Left ventricle myocardium superior (tissue), 1 donor: ENCODE data around the gene IDNK. TPM values are rescaled to one million over a fixed set of nuclear protein-coding genes. Genes with fewer than 3 reads are reported as not detected.
A peak's percentile ranks its signal among the peaks of the same experiment; 100 is the strongest.
"Not testable (repeated sequence)": the region's sequence is repeated elsewhere in the genome, so short reads cannot be mapped to it uniquely, and the experiment has no call there.

ENCODE experiments used
- ATAC-seq: fragments of 200-7000 bp; cut with Tn5 transposase; one replicate; pipeline ENCODE4 v1.9.1; 2020; ENCODE audit warnings: mild to moderate bottlenecking, moderate library complexity
- DNase-seq: peaks from one replicate; pipeline ENCODE4 v3.0.0-alpha.2; 2020
- intact Hi-C: fragments of 100-400 bp; cut with micrococcal nuclease; formaldehyde crosslinking; loops from one replicate; pipeline ENCODE4 v1.11.0; 2022
- long read RNA-seq: library from polyadenylated mRNA; unstranded; transcript quantifications from one replicate; pipeline ENCODE4 v2.0.0, GENCODE V29; 2021
- total RNA-seq: library from RNA; stranded (reverse); fragmentation: NEBNext Ultra II Directional; extraction: Animal tissue kit (Norgen Biotek cat#: 25700); gene quantifications from one replicate; pipeline ENCODE4 v1.2.1, GENCODE V29; 2021
- donor health status: DM: no; HTN: yes; CAD: no; lungs with severe emphysema.

IDNK gene
- 3.3 TPM for total RNA-seq
- long read RNA-seq, transcript IDNK-202 (5 exons, 692 nt), result major isoform, 5 of 6 reads
- long read RNA-seq, partial matches to known transcripts, result 0 of 6 reads
- long read RNA-seq, other reads (novel, unspliced or antisense), result 1 of 6 reads

GRCh38 chr9:83622939-83623678 is at the start of gene IDNK:
Gene IDNK (plus strand): TSS chr9:83623143. CDS start chr9:83623172, 29 bp downstream.
- intact Hi-C loops, result no loop called here
- peak; percentile 82 for DNase-seq
- peak; percentile 96 for ATAC-seq

- ATAC-seq (no peak), DNase-seq (no peak)
- intact Hi-C loops, result no loop called here
Observed at GRCh38 chr9:83574482-83574881, 48.5 kb upstream of the IDNK start.

GRCh38 chr9:83582029-83582428 is 40.9 kb upstream of the IDNK start:
- ATAC-seq (no peak), DNase-seq (no peak)
- intact Hi-C loops, result no loop called here

GRCh38 chr9:83583151-83584014 is 39.6 kb upstream of the IDNK start:
- intact Hi-C loops, result no loop called here
- ATAC-seq, result peak; percentile 72
- DNase-seq, result no peak

GRCh38 chr9:83584995-83585394 is 37.9 kb upstream of the IDNK start:
- intact Hi-C loops, result no loop called here
- ATAC-seq (no peak), DNase-seq (no peak)

- intact Hi-C loops, result no loop called here
- no peak for ATAC-seq
- no peak for DNase-seq
Observed at GRCh38 chr9:83588256-83588655, 34.7 kb upstream of the IDNK start.

GRCh38 chr9:83596899-83597504 is 25.9 kb upstream of the IDNK start:
- intact Hi-C loops, result no loop called here
- DNase-seq (peak; percentile 26), ATAC-seq (peak; percentile 44)

GRCh38 chr9:83598487-83598886 is 24.5 kb upstream of the IDNK start:
- no peak for DNase-seq
- peak; percentile 54 for ATAC-seq
- intact Hi-C loops, result no loop called here

GRCh38 chr9:83599071-83599470 is 23.9 kb upstream of the IDNK start:
- ATAC-seq (no peak), DNase-seq (no peak)
- intact Hi-C loops, result no loop called here

GRCh38 chr9:83601463-83601862 is 21.5 kb upstream of the IDNK start:
- DNase-seq (no peak), ATAC-seq (no peak)
- intact Hi-C loops, result no loop called here

GRCh38 chr9:83607620-83608019 is 15.3 kb upstream of the IDNK start:
- intact Hi-C loops, DNase-seq, ATAC-seq: not testable (repeated sequence)

GRCh38 chr9:83613298-83613697 is 9.6 kb upstream of the IDNK start:
- intact Hi-C loops, DNase-seq, ATAC-seq: not testable (repeated sequence)

- intact Hi-C loops, result no loop called here
Observed at GRCh38 chr9:83617299-83617698, 5.6 kb upstream of the IDNK start.

GRCh38 chr9:83620841-83621636 is 1.9 kb upstream of the IDNK start:
- intact Hi-C loops, result no loop called here
- ATAC-seq (peak; percentile 30), DNase-seq (peak; percentile 36)

More at GRCh38 chr9:83617299-83617698, 5.6 kb upstream of the IDNK start:
- DNase-seq (no peak), ATAC-seq (no peak)

GRCh38 chr9:83622433-83622938 is 457 bp upstream of the IDNK start:
- ATAC-seq (no peak), DNase-seq (no peak)
- intact Hi-C loops, result no loop called here

GRCh38 chr9:83623679-83624076 is 735 bp downstream of the IDNK start:
- ATAC-seq (peak; percentile 8), DNase-seq (no peak)
- intact Hi-C loops, result no loop called here

- no peak for DNase-seq
- ATAC-seq, result no peak
Observed at GRCh38 chr9:83625178-83625577, 2.2 kb downstream of the IDNK start.

GRCh38 chr9:83628540-83628939 is 5.6 kb downstream of the IDNK start:
- no peak for DNase-seq
- intact Hi-C loops, result no loop called here
- ATAC-seq, result no peak

More at GRCh38 chr9:83625178-83625577, 2.2 kb downstream of the IDNK start:
- intact Hi-C loops, result no loop called here
